ENCODE measurements around the gene SPP1.

Gene SPP1

GRCh38 chr4:88008743-88009171 lies 33.2 kb downstream of the SPP1 start:
- TF ChIP-seq SIN3A (IDR thresholded peaks at IDR 0.05; ENCODE audit: borderline replicate concordance, insufficient read depth, low read length) (no peak), TAF1 (IDR thresholded peaks at IDR 0.05; ENCODE audit: borderline replicate concordance, insufficient read depth, low read length) (no peak), POLR2AphosphoS5 (IDR thresholded peaks at IDR 0.05; ENCODE audit: low read depth, low read length) (no peak; the same call in 1 of the 2 replicates), REST (IDR thresholded peaks at IDR 0.05; ENCODE audit: insufficient read depth in 1 of 2, low read depth in 2 of 2, low read length in 2 of 2) (no peak), FOXP2 (optimal IDR thresholded peaks at IDR 0.05; ENCODE audit: borderline replicate concordance, extremely low read depth, extremely low read length, insufficient read depth) (no peak)

DNA sequence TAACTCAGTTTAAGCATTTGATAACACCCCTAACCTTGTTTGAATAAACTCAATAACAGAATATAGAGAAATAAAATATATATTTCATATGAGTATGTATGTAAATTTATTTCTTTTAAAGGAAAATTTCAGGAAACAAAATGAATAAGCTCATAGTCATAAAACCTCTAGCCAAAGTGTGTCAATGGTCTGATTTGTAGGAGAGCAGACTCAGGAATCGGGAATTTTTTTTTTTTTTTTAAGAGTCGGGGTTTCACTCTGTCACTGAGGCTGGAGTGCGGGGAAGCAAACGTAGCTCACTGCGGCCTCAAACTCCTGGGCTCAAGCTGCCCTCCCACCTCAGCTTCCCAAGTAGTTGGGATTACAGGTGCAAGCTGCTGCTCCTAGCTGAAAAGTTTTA lies 34.4 kb downstream of the SPP1 start:
- TF ChIP-seq POLR2AphosphoS5 (IDR thresholded peaks at IDR 0.05; ENCODE audit: low read depth, low read length): no peak
- TF ChIP-seq TAF1 (IDR thresholded peaks at IDR 0.05; ENCODE audit: borderline replicate concordance, insufficient read depth, low read length): no peak
- TF ChIP-seq FOXP2 (optimal IDR thresholded peaks at IDR 0.05; ENCODE audit: borderline replicate concordance, extremely low read depth, extremely low read length, insufficient read depth): no peak

- TF ChIP-seq SIN3A (IDR thresholded peaks at IDR 0.05; ENCODE audit: borderline replicate concordance, insufficient read depth, low read length): no peak
Measured at GRCh38 chr4:88010966-88011365, 35.5 kb downstream of the SPP1 start.

- TF ChIP-seq FOXP2 (optimal IDR thresholded peaks at IDR 0.05; ENCODE audit: borderline replicate concordance, extremely low read depth, extremely low read length, insufficient read depth): no peak
- no peak for TF ChIP-seq TAF1 (IDR thresholded peaks at IDR 0.05; ENCODE audit: borderline replicate concordance, insufficient read depth, low read length)
- TF ChIP-seq POLR2AphosphoS5 (IDR thresholded peaks at IDR 0.05; ENCODE audit: low read depth, low read length): no peak
- no peak for TF ChIP-seq REST (IDR thresholded peaks at IDR 0.05; ENCODE audit: insufficient read depth in 1 of 2, low read depth in 2 of 2, low read length in 2 of 2)
- TF ChIP-seq SIN3A (IDR thresholded peaks at IDR 0.05; ENCODE audit: borderline replicate concordance, insufficient read depth, low read length): no peak
Measured at GRCh38 chr4:88012647-88013046, 37.1 kb downstream of the SPP1 start.

GRCh38 chr4:88014386-88014905 lies 38.9 kb downstream of the SPP1 start:
- no peak for TF ChIP-seq REST (IDR thresholded peaks at IDR 0.05; ENCODE audit: insufficient read depth in 1 of 2, low read depth in 2 of 2, low read length in 2 of 2)
- no peak for TF ChIP-seq FOXP2 (optimal IDR thresholded peaks at IDR 0.05; ENCODE audit: borderline replicate concordance, extremely low read depth, extremely low read length, insufficient read depth)
- no peak for TF ChIP-seq SIN3A (IDR thresholded peaks at IDR 0.05; ENCODE audit: borderline replicate concordance, insufficient read depth, low read length)

GRCh38 chr4:88015659-88016295 lies 40.3 kb downstream of the SPP1 start:
- TF ChIP-seq POLR2AphosphoS5 (IDR thresholded peaks at IDR 0.05; ENCODE audit: low read depth, low read length): no peak
